ENCODE measurements around the gene DCLK1. TPM values are rescaled to one million over a fixed set of nuclear protein-coding genes. Genes with fewer than 3 reads are reported as not detected.
A peak's percentile ranks its signal among the peaks of the same experiment; 100 is the strongest.

DCLK1 gene
- total RNA-seq, result 10 to 100 TPM; 18.2 to 30.1 TPM
- long read RNA-seq, full-length matches to known transcripts, result 4 of 11 reads
- long read RNA-seq, partial matches to known transcripts, result 1 of 11 reads
- long read RNA-seq, other reads (novel, unspliced or antisense), result 6 of 11 reads

DNA sequence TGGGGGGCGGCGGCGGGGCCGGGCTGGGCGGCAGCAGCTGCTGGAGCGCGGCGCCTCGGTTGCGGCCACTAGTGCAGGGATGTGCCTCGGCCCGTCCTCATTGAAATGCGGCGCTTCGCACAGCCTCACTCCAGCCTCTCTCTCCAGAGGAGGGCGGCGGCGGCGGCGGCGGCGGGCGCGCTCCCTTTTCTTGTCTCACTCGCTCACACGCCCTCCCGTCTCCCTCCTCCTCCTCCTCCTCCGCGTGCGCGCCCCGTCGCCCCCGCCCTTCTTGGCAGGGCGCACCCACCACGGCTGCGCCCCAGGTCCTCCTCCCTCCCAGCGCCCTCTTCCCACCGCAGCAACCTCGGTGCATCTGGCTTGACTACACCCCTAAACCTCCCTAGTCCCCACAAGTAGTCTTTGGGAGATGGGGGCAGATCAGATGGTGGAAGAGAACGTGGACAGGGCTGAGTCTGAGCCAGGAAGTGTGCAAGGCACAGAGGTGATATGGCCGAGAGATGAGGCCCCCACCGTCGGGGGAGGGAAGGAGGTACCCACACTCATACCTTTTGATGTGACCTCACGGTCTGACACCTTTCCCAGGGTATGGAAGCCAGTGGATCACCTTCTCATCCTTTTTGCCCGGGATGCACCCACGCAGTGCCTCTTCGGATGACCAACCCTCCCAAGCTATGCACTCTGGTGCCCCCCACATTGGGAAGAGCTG lies at the start of gene DCLK1:
Gene DCLK1 (minus strand): TSS at position 161 of the 709 bp plus-strand sequence.
- ATAC-seq (peak; percentile 85 to 87), DNase-seq (peak; percentile 77)
- intact Hi-C loops (cut with DNase I), result no loop called here

DNA sequence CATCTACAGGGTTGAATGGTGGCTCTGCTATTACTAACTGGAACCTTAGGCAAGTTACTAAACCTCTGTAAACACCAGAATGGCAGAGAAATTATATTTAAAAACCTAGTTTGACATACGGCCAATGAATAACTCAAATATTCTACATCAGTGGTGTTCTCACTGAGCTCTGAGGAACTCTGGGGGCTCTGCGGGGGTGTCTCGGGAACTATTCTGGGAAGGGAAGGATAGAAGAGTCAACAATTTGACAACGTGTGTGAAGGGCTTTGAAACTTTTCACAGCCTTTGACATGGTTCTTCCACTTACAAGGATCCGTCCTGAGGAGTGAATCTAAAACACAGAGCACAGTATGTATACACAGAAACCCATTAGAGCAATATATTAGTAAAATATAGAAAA lies 44.4 kb upstream of the DCLK1 start:
- intact Hi-C loops (cut with DNase I), result no loop called here
- ATAC-seq, result no peak
- DNase-seq, result no peak

DNA sequence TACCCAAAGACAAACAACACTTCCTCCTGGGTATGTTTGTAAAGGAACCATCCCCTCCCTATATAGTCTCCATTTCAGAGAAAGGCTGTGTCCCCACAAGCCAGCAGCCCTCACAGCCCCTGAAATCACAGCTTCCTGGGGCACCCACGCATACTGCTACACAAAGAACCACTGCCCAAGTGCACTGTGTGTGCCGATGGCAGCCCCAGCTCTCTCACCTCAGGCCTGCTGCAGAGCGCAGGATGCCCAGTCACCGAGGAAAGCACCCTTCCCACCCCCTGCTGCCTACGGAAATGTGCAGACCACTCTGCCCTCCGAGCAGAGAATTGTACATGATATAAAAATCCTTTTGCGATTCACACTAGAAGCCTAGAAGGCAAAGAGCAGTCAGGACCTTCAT lies 43.7 kb upstream of the DCLK1 start:
- intact Hi-C loops (cut with DNase I), result no loop called here
- ATAC-seq (no peak), DNase-seq (no peak)

DNA sequence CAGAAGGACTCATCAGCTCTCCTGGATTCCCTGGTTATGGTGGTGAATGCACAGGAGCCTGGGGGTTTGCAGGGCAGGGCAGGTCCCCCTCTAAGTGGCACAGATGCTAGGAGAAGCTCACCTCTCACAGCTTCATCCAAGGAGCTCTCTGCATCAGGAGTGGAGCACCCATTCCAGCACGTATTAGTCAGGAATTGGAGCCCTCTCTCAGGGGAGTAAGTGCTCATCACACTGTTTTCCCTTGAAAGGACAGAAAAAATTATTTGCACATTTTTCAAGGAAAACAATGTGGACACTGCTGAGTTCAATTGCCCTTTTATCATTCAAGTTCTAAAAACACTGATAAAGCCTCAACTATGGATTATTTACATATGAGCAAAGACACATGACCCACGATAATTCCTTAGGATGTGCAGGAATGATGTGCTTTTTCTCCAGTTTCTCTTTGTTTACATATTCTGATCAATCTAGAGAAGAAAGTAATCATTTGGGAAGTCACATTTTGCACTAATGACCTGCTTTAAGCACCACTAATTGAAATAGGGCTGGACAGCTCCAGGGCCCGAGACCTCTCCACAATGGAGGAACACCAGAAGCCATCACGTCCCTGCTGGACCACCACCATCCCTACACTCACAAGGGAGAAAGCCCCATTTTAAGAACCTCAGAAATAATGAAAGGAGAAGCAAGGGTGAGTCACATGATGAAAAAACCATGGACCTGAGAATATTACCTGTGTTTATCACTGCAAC lies 42.6 kb upstream of the DCLK1 start:
- DNase-seq (no peak), ATAC-seq (no peak)
- intact Hi-C loops (cut with DNase I), result no loop called here

DNA sequence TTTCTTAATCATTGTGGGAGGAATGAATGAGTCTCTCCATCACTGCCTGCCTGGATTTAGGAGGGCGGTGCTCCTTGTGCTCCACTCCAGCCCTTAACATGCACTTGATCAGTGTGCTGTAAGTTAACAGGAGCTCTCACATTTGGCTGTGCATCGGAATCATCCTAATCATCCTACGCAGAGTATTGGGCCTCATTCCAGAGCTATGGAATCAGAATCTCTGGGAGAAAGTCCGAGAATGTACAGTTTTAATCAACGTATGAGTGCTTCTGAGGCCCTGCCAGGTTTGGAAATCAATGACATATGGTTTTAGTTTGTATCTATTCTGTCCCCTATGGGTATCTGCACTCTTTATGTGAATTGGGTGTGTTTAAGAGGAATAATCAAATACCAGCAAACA lies 34.9 kb upstream of the DCLK1 start:
- intact Hi-C loops (cut with DNase I), result no loop called here
- DNase-seq, result no peak
- no peak for ATAC-seq

DNA sequence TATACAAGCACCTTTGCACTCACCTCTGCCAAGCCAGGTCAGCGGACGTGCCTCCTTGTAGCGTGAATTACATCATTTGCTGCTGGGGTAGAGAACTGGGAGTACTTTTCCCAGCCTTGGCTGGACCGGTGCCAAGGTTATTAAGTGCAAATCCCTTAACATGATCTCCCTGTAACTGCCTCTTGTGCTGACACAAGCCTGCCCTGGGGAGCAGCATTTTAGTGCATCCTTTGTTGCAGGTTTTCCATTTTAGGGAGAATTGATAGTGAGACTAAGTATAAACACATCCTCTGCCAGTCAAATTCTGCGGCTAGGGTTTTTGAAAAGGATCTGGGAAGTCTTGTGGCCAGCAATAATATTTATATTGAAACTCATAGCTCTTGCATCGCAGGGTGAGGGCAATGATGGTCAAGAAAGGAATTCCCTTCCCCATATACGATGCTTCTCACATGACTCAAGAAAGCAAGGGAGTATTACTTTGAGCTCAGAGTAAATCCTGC lies 32.7 kb upstream of the DCLK1 start:
- intact Hi-C loops (cut with DNase I), result no loop called here
- DNase-seq (peak; percentile 82), ATAC-seq (peak; percentile 67 to 92)

DNA sequence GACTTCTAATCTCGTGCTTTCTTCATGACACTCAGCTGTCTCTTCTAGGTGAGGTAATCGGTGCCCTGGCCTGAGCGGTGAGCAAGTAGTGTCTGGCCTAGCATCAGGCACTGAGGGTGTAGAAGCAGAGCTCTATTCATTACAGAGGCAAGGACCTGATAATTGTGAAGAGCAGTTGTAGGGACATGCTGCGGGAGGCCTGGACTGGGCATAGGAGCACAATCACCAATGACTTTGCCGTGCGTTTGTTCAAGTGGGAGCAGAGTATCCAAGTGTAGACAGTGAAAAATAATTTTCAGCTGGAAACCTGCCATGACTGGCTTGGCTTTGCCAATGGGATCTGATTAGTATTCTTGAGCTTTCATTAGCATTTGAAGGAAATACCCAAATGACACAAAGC lies 32.1 kb upstream of the DCLK1 start:
- intact Hi-C loops (cut with DNase I), result no loop called here
- peak in 1 of 2 donors; percentile 55 for ATAC-seq
- DNase-seq, result no peak

DNA sequence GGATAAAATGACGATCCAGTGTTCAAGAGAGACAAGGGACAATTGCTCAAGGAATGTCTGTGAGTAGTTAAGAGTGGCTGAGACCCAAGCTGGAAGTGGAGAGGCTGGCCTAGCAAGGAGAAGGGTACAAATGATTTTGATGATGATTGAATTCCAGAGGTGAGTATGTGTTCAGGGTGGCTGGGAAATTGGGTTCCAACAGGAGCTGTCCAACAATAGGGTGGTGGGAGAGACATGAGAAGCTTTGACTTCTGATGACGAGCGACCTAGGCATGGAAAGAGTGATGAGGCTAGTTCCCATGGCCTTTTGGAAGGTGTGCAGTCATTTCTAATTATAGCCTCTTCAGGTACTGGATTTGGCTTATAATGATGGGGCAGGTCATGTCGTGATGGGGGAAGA lies 29.1 kb upstream of the DCLK1 start:
- DNase-seq, result no peak
- intact Hi-C loops (cut with DNase I), result no loop called here
- no peak for ATAC-seq

DNA sequence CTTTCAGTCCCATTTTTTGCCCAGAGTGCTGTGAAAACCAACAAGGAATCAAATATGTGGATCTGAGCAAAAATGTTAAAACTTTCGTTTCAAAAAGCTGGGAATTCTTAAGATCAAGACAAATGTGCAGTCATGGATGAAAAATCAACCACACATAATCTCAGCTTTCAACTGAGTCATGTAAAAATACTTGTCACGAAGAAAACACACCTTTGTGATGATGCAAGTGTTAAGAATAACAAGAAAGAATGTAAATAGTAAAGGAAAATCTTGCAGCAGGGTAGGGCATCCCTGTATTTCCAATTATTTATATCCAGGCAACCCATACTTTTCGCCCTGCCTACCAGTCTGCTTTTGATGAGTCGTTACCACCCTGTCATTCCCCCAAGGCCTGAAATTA lies 27.4 kb upstream of the DCLK1 start:
- ATAC-seq (no peak), DNase-seq (no peak)
- intact Hi-C loops (cut with DNase I), result no loop called here

DNA sequence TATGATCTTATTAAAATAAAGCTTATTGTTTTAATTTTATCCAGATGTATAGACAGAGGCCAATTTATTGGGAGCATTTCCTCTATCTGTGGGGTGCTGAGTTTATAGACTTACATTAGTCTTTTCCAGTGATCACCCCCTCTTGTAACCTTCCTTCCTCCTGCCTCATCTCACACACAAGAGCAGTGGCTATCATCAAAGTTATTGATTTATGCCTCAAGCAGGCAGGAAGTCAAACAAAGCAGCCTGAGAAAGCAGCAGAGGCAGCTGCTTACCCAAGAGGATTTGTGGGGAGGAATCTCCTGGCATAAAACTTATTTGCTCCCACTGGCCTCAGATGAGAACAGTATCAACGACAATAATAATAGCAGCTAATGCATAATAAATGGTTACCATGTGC lies 26.3 kb upstream of the DCLK1 start:
- ATAC-seq (no peak), DNase-seq (no peak)
- intact Hi-C loops (cut with DNase I), result no loop called here

DNA sequence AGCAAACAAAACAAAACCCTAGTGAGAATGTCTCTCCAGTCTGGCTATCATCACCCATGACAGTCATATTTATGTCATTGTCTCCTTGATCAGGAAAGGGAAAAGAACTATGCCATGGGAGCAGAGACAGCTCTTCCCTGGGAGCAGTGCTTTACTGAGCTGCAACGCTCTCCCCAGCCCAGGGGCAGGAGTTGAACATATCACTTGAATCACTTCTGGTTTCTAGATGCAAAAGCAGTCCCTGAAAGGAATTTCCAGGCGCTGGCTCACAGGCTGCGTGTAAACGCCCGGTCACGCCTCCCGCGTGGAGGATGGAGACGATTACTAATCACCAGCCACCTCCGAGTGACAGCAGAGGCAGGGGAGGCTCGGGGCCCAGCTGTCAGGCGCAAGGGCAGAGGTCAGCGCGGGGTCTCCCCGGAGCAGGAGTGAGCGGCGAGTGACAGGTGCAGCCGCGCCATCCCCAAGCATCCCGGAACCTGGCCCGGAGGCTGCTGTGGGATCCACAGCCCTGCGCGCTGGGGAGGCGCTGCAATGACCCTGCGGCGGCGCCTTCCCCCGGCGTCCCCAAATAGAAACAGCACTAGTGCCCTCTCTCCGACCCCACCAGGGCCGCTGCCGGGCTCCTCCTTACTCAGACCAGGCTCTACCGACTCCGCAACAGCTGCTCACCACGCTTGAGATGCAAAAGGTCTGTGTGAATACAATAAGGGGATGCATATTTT lies 23.5 kb upstream of the DCLK1 start:
- intact Hi-C loops (cut with DNase I), result no loop called here
- ATAC-seq (peak; percentile 71 to 86), DNase-seq (peak; percentile 22)

DNA sequence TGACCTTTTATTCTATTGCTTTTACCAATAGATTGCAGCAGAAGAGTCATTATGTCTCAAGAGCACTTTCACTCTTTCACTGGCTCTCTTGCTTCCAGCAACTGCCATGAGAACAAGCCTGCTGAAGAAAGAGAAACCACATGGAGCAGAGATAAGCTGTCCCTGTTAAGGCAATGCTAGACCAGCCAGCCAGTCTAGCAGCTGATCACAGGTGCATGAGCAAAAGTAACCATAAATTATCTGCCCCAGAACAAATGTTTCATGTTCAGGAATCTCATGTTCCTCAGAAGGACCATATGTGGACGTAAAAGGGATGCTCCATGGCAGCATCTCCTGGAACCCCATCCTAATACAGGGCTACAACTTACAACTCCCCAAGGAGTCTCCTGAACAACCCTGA lies 20.4 kb upstream of the DCLK1 start:
- ATAC-seq (no peak), DNase-seq (no peak)
- intact Hi-C loops (cut with DNase I), result no loop called here

DNA sequence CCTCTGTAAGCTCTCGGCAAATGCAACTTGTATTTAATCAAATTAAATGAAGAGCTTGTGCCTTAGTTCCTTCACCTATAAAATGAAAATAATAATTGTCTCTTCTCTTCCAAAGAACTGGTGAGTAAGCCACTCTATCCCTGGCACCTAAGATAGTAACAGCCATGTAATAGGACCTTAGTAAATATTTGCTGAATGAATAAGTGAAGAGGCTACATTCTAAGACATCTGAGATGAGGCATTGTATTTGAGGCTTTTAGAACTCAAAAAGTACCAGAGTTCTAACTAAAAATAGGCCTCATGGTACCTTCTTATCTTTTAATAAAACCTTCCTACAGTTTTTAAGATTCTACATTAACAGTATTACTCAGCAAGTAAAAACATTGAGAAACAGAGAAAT lies 17.3 kb upstream of the DCLK1 start:
- no peak for DNase-seq
- no peak for ATAC-seq
- intact Hi-C loops (cut with DNase I), result no loop called here

DNA sequence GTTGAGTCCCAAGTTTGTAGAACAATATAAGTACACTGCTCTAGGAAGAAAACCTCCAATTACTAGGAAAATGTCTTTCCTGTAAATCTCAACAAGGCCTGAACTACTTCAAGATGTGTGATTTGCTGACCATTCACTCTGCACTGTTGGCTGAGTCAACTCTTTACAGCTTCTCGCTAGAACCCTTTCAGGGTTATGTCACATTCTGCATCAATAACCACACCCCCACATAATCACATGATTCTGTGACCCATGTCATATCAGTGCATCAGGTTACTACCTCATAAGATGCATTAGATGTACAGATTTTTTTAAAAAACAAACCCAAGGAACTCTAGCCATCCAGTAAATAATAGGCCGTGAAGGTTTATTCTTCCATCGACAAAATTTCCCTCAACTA lies 16.1 kb upstream of the DCLK1 start:
- ATAC-seq (no peak), DNase-seq (no peak)
- intact Hi-C loops (cut with DNase I), result no loop called here

DNA sequence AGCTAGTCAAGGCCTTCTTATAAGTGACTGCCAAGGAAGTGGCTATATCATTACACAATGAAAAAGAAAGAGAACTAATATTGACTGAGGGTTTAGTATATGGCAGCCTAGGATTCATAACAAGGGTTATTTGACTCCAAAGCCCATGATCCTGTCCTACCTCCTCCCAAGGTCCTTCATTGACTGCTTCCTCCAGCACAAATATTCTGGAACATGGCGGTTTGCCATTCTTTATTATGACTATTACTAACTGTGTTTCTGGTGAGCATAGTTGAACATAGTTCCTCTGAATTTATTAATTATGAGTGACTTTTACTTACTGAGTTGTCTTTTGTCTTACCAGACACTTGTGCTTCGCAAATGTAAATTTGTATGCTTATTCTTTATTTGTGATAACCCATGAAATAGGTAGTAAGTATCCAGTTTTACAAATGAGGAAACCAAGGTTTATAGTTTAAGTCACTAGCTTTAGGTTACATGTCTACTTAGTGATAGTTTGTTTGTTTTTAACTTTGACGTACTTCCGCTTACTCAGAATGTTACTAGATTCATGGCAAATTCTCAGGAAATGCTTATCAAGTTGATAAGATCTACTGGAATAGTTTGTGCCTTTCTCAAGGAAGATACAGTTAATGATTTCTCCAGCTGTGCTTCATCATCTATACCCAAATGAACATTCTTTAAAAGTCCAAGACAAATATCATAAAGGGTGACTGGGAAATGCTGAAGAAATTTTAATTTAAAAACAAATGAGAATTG lies 15.5 kb upstream of the DCLK1 start:
- intact Hi-C loops (cut with DNase I), result no loop called here
- DNase-seq, result no peak
- no peak for ATAC-seq

DNA sequence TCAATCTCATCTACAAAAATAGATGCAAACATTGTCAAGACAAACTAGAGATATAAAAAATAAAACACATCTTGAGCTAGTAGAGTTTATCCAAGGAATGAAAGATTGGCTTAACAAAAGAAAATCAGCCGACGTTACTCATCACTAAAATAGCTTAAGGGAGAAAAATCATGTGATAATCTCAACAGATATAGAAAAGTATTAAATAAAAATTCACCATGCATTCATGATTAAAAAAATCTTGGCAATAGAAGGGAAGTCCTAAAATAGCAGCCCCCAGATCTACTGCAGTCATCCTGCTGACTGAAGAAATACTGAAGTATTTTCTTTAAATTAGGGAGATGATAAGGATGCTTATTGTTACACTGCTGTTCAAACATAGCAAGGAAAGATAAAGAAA lies 12.6 kb upstream of the DCLK1 start:
- DNase-seq (no peak), ATAC-seq (no peak)
- intact Hi-C loops (cut with DNase I), result no loop called here

DNA sequence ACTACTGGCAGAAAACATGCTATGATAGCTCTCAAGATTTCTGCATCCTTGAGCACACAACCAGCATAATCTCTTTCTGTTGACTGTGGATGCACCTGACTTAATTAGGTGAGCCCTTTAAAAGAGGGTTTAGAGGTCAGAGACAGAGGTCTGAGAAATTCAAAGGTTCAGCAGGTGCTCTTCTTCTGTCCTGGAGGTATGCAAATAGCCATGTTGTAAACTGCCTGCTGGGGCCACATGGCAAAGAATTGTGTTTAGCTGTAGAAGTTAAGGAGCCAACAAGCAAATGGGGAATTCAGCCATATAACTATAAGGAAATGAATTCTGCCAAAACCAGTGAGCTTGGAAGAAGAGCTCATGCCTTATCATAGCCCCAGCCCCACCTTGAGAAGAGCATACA lies 11.6 kb upstream of the DCLK1 start:
- intact Hi-C loops (cut with DNase I), result no loop called here
- DNase-seq (no peak), ATAC-seq (no peak)

DNA sequence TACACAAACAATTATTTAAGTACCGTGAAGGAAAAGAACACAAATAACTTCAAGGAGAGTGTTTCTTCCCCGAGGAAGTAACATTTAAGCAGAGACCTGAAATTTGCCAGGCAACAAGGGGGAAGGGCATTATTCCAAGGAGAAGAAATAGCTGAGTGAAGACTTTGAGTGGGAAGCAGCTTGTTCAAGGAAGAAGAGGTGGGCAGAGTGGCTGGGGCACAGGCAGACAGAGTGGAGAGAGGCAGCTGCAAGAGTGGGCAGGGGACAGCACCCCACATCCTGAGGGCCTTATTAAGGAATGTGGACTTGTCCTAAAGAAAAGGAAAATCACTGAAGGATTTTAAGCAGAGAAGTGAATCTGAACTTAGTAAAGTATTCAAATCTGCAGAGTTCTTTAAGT lies 4.7 kb upstream of the DCLK1 start:
- intact Hi-C loops (cut with DNase I), result no loop called here
- ATAC-seq, result no peak
- DNase-seq, result no peak

DNA sequence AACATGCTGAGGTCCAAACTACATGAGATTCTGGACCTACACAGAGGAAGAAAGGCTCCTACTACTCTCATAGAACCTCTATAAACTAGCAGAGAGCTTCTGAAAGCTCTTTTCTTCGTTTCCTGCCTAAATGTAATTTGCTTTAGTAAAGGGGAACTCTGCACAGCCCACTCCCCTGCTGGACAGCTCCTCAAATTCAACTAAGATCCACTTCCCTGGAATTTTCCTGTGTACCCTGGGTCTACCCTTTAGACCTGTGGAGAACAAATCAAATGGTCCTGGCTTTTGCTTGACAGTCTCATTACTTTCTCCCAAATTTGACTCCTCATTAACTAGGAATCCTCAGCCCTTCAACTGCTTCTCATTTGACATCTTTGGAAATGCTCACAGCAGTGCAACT lies 3.5 kb upstream of the DCLK1 start:
- no peak for DNase-seq
- ATAC-seq, result no peak
- intact Hi-C loops (cut with DNase I), result no loop called here

Data from left cardiac atrium (tissue), 4 donors.